Measurements from ENCODE around the gene ACACB.

DNA sequence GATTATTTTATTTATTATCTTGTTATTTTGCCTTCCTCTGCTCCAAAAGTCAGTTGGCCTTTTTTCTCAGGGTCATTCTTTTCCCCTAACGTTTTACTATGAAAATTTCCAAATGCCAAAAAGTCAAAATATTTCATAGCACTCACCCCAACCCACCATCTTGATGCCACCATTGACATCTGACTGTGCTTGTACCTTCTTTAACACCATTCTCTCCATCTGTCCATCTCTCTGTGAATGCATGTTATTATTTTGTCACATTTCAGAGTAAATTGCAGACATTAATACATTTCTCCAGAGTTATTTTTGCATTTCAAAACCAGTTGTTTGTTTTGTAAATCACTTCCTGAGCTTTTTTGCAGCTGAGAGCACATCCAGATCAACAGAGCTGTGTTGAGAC lies 154.1 kb downstream of the ACACB start:
- TF ChIP-seq POLR2A (IDR thresholded peaks at IDR 0.05) = no peak
- TF ChIP-seq, protein P1, sequence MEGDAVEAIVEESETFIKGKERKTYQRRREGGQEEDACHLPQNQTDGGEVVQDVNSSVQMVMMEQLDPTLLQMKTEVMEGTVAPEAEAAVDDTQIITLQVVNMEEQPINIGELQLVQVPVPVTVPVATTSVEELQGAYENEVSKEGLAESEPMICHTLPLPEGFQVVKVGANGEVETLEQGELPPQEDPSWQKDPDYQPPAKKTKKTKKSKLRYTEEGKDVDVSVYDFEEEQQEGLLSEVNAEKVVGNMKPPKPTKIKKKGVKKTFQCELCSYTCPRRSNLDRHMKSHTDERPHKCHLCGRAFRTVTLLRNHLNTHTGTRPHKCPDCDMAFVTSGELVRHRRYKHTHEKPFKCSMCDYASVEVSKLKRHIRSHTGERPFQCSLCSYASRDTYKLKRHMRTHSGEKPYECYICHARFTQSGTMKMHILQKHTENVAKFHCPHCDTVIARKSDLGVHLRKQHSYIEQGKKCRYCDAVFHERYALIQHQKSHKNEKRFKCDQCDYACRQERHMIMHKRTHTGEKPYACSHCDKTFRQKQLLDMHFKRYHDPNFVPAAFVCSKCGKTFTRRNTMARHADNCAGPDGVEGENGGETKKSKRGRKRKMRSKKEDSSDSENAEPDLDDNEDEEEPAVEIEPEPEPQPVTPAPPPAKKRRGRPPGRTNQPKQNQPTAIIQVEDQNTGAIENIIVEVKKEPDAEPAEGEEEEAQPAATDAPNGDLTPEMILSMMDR (IDR thresholded peaks at IDR 0.05) = no peak

Measured in heart left ventricle (tissue), 13 donors.